ENCODE data around the gene CABP1.

The CABP1 gene

GRCh38 chr12:120702637-120703036, 62.2 kb downstream of the CABP1 start:
- H3K4me1 ChIP-seq (ENCODE audit: control insufficient read depth in 1 of 2, insufficient read depth in 2 of 2, low read length in 2 of 2) = no peaks in the 10 kb centered on the region
- no peak overlapping the region for H3K27ac ChIP-seq (ENCODE audit: low read length)
- peaks cover 42 to 58% of the 10 kb centered on the region in 2 donors for H3K36me3 ChIP-seq (ENCODE audit: control insufficient read depth in 1 of 2, insufficient read depth in 2 of 2, low read length in 2 of 2)

GRCh38 chr12:120703311-120703942, 63.0 kb downstream of the CABP1 start:
- no peak overlapping the region for H3K4me3 ChIP-seq (ENCODE audit: low read depth in 1 of 2, low read length in 2 of 2)
- no peaks in the 10 kb centered on the region for H3K27me3 ChIP-seq (ENCODE audit: low read depth, low read length)
- H3K36me3 ChIP-seq (ENCODE audit: control insufficient read depth in 1 of 2, insufficient read depth in 2 of 2, low read length in 2 of 2) = peaks cover 38 to 51% of the 10 kb centered on the region in 2 donors
- no peak overlapping the region for H3K27ac ChIP-seq (ENCODE audit: low read length)
- no peaks in the 10 kb centered on the region for H3K9me3 ChIP-seq (ENCODE audit: control insufficient read depth in 1 of 2, low read length in 2 of 2)
- H3K4me1 ChIP-seq (ENCODE audit: control insufficient read depth in 1 of 2, insufficient read depth in 2 of 2, low read length in 2 of 2) = no peaks in the 10 kb centered on the region

More at GRCh38 chr12:120702637-120703036, 62.2 kb downstream of the CABP1 start:
- H3K9me3 ChIP-seq (ENCODE audit: control insufficient read depth in 1 of 2, low read length in 2 of 2) = no peaks in the 10 kb centered on the region
- H3K4me3 ChIP-seq (ENCODE audit: low read depth in 1 of 2, low read length in 2 of 2) = no peak overlapping the region
- no peaks in the 10 kb centered on the region for H3K27me3 ChIP-seq (ENCODE audit: low read depth, low read length)

DNA sequence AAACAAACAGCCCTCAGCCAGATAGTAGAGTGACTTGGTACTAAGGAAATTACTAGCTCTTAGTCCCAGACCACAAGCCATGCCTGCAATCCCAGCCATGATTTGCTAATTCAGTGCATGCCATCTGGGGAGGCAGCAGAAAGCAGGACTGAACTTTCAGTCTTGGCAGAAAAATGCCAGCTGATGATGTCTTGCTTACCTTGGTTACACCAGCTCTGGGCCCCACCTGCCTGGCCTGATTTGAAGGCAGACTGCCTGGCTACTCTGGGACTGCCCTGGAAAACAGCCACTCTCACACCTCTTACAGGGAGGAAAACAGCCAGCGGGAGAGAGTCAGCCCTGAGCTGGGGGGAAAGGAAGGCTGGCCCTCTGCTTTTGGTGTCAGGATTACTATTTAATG, 65.2 kb downstream of the CABP1 start:
- Histone ChIP-seq H3K4me3 (ENCODE audit: low read depth in 1 of 2, low read length in 2 of 2) (no peak overlapping the region), H3K27me3 (ENCODE audit: low read depth, low read length) (no peaks in the 10 kb centered on the region), H3K9me3 (ENCODE audit: control insufficient read depth in 1 of 2, low read length in 2 of 2) (no peaks in the 10 kb centered on the region), H3K36me3 (ENCODE audit: control insufficient read depth in 1 of 2, insufficient read depth in 2 of 2, low read length in 2 of 2) (peaks cover 23 to 30% of the 10 kb centered on the region in 2 donors), H3K4me1 (ENCODE audit: control insufficient read depth in 1 of 2, insufficient read depth in 2 of 2, low read length in 2 of 2) (no peaks in the 10 kb centered on the region), H3K27ac (ENCODE audit: low read length) (no peak overlapping the region)

- Histone ChIP-seq H3K4me1 (ENCODE audit: control insufficient read depth in 1 of 2, insufficient read depth in 2 of 2, low read length in 2 of 2) (peaks cover 0 to 2% of the 10 kb centered on the region in 2 donors), H3K4me3 (ENCODE audit: low read depth in 1 of 2, low read length in 2 of 2) (no peak overlapping the region), H3K36me3 (ENCODE audit: control insufficient read depth in 1 of 2, insufficient read depth in 2 of 2, low read length in 2 of 2) (peaks cover 18 to 25% of the 10 kb centered on the region in 2 donors), H3K9me3 (ENCODE audit: control insufficient read depth in 1 of 2, low read length in 2 of 2) (no peaks in the 10 kb centered on the region), H3K27me3 (ENCODE audit: low read depth, low read length) (no peaks in the 10 kb centered on the region), H3K27ac (ENCODE audit: low read length) (no peak overlapping the region)
Measured at GRCh38 chr12:120706029-120706428, 65.6 kb downstream of the CABP1 start.

DNA sequence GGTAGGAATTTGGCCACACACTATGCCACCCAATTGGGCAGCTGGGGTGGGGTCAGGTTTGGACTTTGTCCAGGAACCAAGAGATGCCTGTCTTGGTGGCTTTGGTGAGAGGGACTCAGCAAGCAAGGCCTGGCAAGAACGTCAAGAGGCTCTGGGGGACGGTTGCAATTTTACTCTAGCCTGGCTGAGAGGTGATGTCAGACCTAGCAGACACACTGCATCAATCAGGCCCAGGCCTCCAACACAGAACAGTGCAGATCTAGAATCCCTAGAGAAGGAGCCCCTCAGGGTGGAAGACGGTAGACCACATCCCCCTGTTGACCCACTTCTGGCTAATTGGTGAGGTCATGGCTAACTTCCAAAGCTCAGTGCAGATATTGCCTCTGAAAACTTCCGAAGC, 68.2 kb downstream of the CABP1 start:
- Histone ChIP-seq H3K4me3 (ENCODE audit: low read depth in 1 of 2, low read length in 2 of 2) (no peak overlapping the region), H3K27ac (ENCODE audit: low read length) (no peak overlapping the region), H3K4me1 (ENCODE audit: control insufficient read depth in 1 of 2, insufficient read depth in 2 of 2, low read length in 2 of 2) (peaks cover 6 to 18% of the 10 kb centered on the region in 2 donors), H3K27me3 (ENCODE audit: low read depth, low read length) (no peaks in the 10 kb centered on the region), H3K9me3 (ENCODE audit: control insufficient read depth in 1 of 2, low read length in 2 of 2) (no peaks in the 10 kb centered on the region), H3K36me3 (ENCODE audit: control insufficient read depth in 1 of 2, insufficient read depth in 2 of 2, low read length in 2 of 2) (peaks cover 8 to 12% of the 10 kb centered on the region in 2 donors)

- H3K9me3 ChIP-seq (ENCODE audit: control insufficient read depth in 1 of 2, low read length in 2 of 2) = no peaks in the 10 kb centered on the region
- H3K36me3 ChIP-seq (ENCODE audit: control insufficient read depth in 1 of 2, insufficient read depth in 2 of 2, low read length in 2 of 2) = peaks cover 7 to 18% of the 10 kb centered on the region in 2 donors
- peaks cover 8 to 18% of the 10 kb centered on the region in 2 donors for H3K4me1 ChIP-seq (ENCODE audit: control insufficient read depth in 1 of 2, insufficient read depth in 2 of 2, low read length in 2 of 2)
Measured at GRCh38 chr12:120710031-120710804, 69.8 kb downstream of the CABP1 start, which contains the start of gene UNC119B. TSS of gene UNC119B (plus strand) at chr12:120710458. CDS start at chr12:120710475, 17 bp downstream.

GRCh38 chr12:120710805-120711296, 70.4 kb downstream of the CABP1 start:
- H3K9me3 ChIP-seq (ENCODE audit: control insufficient read depth in 1 of 2, low read length in 2 of 2) = no peaks in the 10 kb centered on the region
- peaks cover 7 to 15% of the 10 kb centered on the region in 2 donors for H3K36me3 ChIP-seq (ENCODE audit: control insufficient read depth in 1 of 2, insufficient read depth in 2 of 2, low read length in 2 of 2)
- peaks cover 8 to 18% of the 10 kb centered on the region in 2 donors for H3K4me1 ChIP-seq (ENCODE audit: control insufficient read depth in 1 of 2, insufficient read depth in 2 of 2, low read length in 2 of 2)
- no peaks in the 10 kb centered on the region for H3K27me3 ChIP-seq (ENCODE audit: low read depth, low read length)
- peak overlapping the region; percentile 66 to 82 for H3K4me3 ChIP-seq (ENCODE audit: low read depth in 1 of 2, low read length in 2 of 2)
- H3K27ac ChIP-seq (ENCODE audit: low read length) = peak overlapping the region; percentile 56

More at GRCh38 chr12:120710031-120710804, 69.8 kb downstream of the CABP1 start, which contains the start of gene UNC119B:
- no peaks in the 10 kb centered on the region for H3K27me3 ChIP-seq (ENCODE audit: low read depth, low read length)
- peak within 1 kb of the TSS; percentile 66 to 82 for H3K4me3 ChIP-seq (ENCODE audit: low read depth in 1 of 2, low read length in 2 of 2)
- peak within 1 kb of the TSS; percentile 56 for H3K27ac ChIP-seq (ENCODE audit: low read length)

DNA sequence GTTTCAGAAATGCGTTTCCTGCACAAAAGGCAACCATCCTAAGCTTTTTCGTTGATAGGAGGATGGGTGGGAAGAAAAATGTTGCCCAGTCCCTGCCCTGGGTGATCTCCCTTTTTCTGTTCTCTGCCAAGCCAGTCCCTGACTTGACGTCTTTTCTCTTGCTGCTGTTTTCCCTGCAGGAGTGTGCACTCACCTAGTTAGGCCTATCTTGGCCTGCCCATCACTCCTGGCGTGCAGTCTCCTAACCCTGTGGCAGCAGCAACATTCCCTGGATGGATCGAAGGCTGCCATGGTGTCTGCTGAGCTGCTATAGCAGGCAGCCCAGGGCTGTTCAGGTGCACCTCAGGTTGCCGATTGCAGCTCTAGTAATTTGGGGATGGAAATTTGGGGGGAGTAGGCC, 71.0 kb downstream of the CABP1 start:
- Histone ChIP-seq H3K4me1 (ENCODE audit: control insufficient read depth in 1 of 2, insufficient read depth in 2 of 2, low read length in 2 of 2) (peaks cover 8 to 18% of the 10 kb centered on the region in 2 donors), H3K36me3 (ENCODE audit: control insufficient read depth in 1 of 2, insufficient read depth in 2 of 2, low read length in 2 of 2) (peaks cover 10 to 19% of the 10 kb centered on the region in 2 donors)

GRCh38 chr12:120712610-120713009, 72.2 kb downstream of the CABP1 start:
- H3K36me3 ChIP-seq (ENCODE audit: control insufficient read depth in 1 of 2, insufficient read depth in 2 of 2, low read length in 2 of 2) = peaks cover 19 to 29% of the 10 kb centered on the region in 2 donors
- no peaks in the 10 kb centered on the region for H3K9me3 ChIP-seq (ENCODE audit: control insufficient read depth in 1 of 2, low read length in 2 of 2)
- H3K27ac ChIP-seq (ENCODE audit: low read length) = no peak overlapping the region
- peaks cover 8 to 18% of the 10 kb centered on the region in 2 donors for H3K4me1 ChIP-seq (ENCODE audit: control insufficient read depth in 1 of 2, insufficient read depth in 2 of 2, low read length in 2 of 2)
- no peak overlapping the region for H3K4me3 ChIP-seq (ENCODE audit: low read depth in 1 of 2, low read length in 2 of 2)
- no peaks in the 10 kb centered on the region for H3K27me3 ChIP-seq (ENCODE audit: low read depth, low read length)

More for the DNA sequence above, 71.0 kb downstream of the CABP1 start:
- H3K4me3 ChIP-seq (ENCODE audit: low read depth in 1 of 2, low read length in 2 of 2) = peak overlapping the region; percentile 66 to 82
- peak overlapping the region; percentile 56 for H3K27ac ChIP-seq (ENCODE audit: low read length)
- no peaks in the 10 kb centered on the region for H3K27me3 ChIP-seq (ENCODE audit: low read depth, low read length)
- no peaks in the 10 kb centered on the region for H3K9me3 ChIP-seq (ENCODE audit: control insufficient read depth in 1 of 2, low read length in 2 of 2)

GRCh38 chr12:120713861-120714482, 73.5 kb downstream of the CABP1 start:
- Histone ChIP-seq H3K27ac (ENCODE audit: low read length) (no peak overlapping the region), H3K27me3 (ENCODE audit: low read depth, low read length) (no peaks in the 10 kb centered on the region), H3K9me3 (ENCODE audit: control insufficient read depth in 1 of 2, low read length in 2 of 2) (no peaks in the 10 kb centered on the region), H3K36me3 (ENCODE audit: control insufficient read depth in 1 of 2, insufficient read depth in 2 of 2, low read length in 2 of 2) (peaks cover 23 to 42% of the 10 kb centered on the region in 2 donors), H3K4me3 (ENCODE audit: low read depth in 1 of 2, low read length in 2 of 2) (no peak overlapping the region), H3K4me1 (ENCODE audit: control insufficient read depth in 1 of 2, insufficient read depth in 2 of 2, low read length in 2 of 2) (peaks cover 8 to 18% of the 10 kb centered on the region in 2 donors)

Measured in muscle layer of duodenum (tissue), 2 donors.